Measurements from ENCODE around the gene PIK3R1. TPM values are rescaled to one million over a fixed set of nuclear protein-coding genes. Genes with fewer than 3 reads are reported as not detected.
"Not testable (repeated sequence)": the region's sequence is repeated elsewhere in the genome, so short reads cannot be mapped to it uniquely, and the experiment has no call there.

PIK3R1 gene
- total RNA-seq, 2 experiments from 2014 or later, result 61.1 to 65.0 TPM

DNA sequence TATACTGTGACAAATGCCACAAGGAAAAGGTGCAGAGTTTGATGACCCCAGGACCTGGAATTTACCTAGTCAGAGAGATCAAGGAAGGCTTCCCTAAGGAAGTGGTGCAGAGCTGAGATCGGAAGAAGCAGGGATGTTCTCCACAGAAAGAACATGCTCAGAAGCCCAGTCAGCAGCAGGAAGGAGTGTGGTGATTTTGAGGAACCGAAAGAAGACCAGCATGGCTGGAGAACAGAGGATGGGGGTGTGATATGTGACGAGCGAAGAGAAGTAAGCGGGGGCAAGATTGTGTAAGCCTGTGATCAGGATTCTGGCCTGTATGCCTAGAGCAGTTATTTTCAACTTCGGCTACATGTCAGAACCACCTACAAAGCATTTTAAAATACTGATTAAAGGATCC, 18.7 kb upstream of the PIK3R1 start:
- Mint-ChIP-seq H3K9me3 (ENCODE audit: insufficient read depth) (no peaks in the 10 kb centered on the region), H3K36me3 (ENCODE audit: low read depth) (no peaks in the 10 kb centered on the region), H3K27me3 (ENCODE audit: low read depth) (no peaks in the 10 kb centered on the region), H3K4me1 (ENCODE audit: low read depth) (no peaks in the 10 kb centered on the region), H3K4me3 (no peak overlapping the region), H3K27ac (no peak overlapping the region)
- DNase-seq (no peak), ATAC-seq (no peak)
- CTCF ChIA-PET, result no interaction called here
- POLR2A ChIA-PET, result no interaction called here

DNA sequence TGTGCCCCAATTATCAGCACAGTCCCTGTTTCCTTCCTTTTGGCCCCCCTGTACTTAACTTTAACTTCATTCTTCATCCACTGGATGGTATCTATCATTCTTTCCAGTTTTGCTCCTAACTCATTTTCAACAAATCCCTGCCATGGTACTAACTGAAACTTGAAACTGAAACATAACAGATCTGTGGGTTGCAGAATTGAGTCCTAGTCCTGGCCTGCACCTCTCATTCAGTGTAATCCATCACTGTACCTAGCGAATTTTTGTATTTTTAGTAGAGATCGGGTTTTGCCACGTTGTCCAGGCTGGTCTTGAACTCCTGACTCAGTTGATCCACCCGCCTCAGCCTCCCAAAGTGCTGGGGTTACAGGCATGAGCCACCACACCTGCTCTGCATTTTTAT, 15.3 kb upstream of the PIK3R1 start:
- Mint-ChIP-seq H3K27me3 (ENCODE audit: low read depth) (peaks cover 8% of the 10 kb centered on the region), H3K4me1 (ENCODE audit: low read depth) (no peaks in the 10 kb centered on the region), H3K9me3 (ENCODE audit: insufficient read depth) (no peaks in the 10 kb centered on the region), H3K27ac (no peak overlapping the region), H3K4me3 (no peak overlapping the region), H3K36me3 (ENCODE audit: low read depth) (no peaks in the 10 kb centered on the region)
- CTCF ChIA-PET, result no interaction called here
- DNase-seq (no peak), ATAC-seq (no peak)
- POLR2A ChIA-PET, result no interaction called here

DNA sequence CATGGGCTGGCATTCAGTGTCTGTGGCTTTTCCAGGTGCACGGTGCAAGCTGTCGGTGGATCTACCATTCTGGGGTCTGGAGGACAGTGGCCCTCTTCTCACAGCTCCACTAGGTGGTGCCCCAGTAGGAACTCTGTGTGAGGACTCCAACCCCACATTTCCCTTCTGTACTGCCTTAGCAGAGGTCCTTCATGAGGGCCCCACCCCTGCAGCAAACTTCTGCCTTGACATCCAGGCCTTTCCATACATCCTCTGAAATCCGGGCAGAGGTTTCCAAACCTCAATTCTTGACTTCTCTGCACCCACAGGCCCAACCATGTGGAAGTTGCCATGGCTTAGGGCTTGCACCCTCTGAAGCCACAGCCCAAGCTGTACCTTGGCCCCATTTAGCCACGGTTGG, 4.9 kb upstream of the PIK3R1 start:
- H3K4me3 Mint-ChIP-seq; H3K4me1 Mint-ChIP-seq (ENCODE audit: low read depth); POLR2A ChIA-PET; ATAC-seq; H3K27me3 Mint-ChIP-seq (ENCODE audit: low read depth); H3K27ac Mint-ChIP-seq; DNase-seq: not testable (repeated sequence)
- CTCF ChIA-PET, result interaction anchor here (0.6 kb wide), 1 partner anchor 826 kb away, joined by 3 read pairs; no protein-coding TSS in a partner anchor
- Mint-ChIP-seq H3K9me3 (ENCODE audit: insufficient read depth) (peaks cover 20% of the 10 kb centered on the region), H3K36me3 (ENCODE audit: low read depth) (peaks cover 16% of the 10 kb centered on the region)

DNA sequence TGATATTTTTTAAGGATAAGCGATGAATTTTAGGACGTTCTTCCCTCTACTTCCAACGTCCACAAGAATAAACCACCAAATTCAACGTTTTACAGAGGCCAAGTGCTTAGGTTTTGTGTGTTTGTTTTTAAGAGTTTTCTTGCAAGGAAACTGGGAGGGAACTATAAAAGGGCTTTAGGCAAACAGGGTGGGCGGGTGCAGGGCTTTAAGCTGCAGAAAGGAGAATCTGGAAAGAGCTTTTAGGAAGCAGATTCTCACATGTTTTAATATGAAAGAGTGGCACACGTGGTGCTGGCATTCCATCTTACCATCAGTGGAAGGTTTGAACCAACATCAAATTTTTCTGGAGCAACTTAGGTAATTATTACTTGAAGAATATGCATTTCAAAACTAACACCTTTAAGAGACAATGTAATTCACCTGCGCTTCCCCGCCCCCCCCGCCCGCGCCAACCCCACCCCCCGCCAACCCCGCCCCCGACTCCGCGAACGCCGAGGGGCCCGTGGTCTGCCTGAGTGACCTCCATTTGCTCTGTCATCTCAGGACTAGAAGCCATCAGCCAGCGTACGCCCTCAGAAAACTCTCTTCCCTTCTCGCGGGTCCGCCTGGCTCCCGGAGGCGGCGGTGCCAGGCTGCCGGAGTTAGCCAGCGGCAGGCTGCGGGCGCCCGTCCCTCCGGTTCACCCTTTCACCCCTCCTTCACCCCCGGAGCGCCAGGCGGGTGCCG, 911 bp upstream of the PIK3R1 start:
- DNase-seq (no peak), ATAC-seq (no peak)
- peaks cover 17% of the 10 kb centered on the region for H3K9me3 Mint-ChIP-seq (ENCODE audit: insufficient read depth)
- peak overlapping the region; percentile 89 for H3K4me3 Mint-ChIP-seq
- H3K27me3 Mint-ChIP-seq (ENCODE audit: low read depth), result no peaks in the 10 kb centered on the region
- peak overlapping the region; percentile 96 for H3K27ac Mint-ChIP-seq
- peaks cover 35% of the 10 kb centered on the region for H3K4me1 Mint-ChIP-seq (ENCODE audit: low read depth)
- POLR2A ChIA-PET, result interaction anchor here (0.6 to 3.8 kb wide), 16 partner anchors 12 to 1007 kb away, joined by 3 to 68 read pairs (median 7); no protein-coding TSS in a partner anchor
- peaks cover 30% of the 10 kb centered on the region for H3K36me3 Mint-ChIP-seq (ENCODE audit: low read depth)
- CTCF ChIA-PET, result interaction anchor here (1.0 to 5.3 kb wide), 8 partner anchors 10 to 968 kb away, joined by 3 to 47 read pairs (median 8); no protein-coding TSS in a partner anchor

DNA sequence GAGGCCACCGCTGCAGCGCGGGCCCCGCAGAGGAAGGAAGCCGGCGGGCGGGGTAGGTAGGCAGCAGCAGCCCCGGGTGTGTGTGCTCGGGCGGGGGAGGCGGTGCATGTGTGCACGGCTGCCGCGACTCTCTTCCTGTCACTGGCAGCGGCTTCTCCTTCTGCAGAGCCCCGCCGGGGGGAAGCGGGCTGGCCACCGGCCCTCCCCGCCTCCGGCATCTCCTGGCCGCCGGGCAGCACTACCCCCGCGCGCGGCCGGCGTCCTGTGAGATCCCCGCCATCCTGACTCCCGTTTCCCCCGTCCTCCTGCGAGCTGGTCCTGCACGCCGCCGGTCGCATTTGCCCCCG, 315 bp downstream of the PIK3R1 start:
- ChIA-PET CTCF (interaction anchor here (0.6 to 5.3 kb wide), 13 partner anchors 8 to 970 kb away, joined by 3 to 47 read pairs (median 8); no protein-coding TSS in a partner anchor), POLR2A (interaction anchor here (0.6 to 3.8 kb wide), 20 partner anchors 8 to 1008 kb away, joined by 3 to 68 read pairs (median 6); no protein-coding TSS in a partner anchor)
- peak; percentile 86 for DNase-seq

DNA sequence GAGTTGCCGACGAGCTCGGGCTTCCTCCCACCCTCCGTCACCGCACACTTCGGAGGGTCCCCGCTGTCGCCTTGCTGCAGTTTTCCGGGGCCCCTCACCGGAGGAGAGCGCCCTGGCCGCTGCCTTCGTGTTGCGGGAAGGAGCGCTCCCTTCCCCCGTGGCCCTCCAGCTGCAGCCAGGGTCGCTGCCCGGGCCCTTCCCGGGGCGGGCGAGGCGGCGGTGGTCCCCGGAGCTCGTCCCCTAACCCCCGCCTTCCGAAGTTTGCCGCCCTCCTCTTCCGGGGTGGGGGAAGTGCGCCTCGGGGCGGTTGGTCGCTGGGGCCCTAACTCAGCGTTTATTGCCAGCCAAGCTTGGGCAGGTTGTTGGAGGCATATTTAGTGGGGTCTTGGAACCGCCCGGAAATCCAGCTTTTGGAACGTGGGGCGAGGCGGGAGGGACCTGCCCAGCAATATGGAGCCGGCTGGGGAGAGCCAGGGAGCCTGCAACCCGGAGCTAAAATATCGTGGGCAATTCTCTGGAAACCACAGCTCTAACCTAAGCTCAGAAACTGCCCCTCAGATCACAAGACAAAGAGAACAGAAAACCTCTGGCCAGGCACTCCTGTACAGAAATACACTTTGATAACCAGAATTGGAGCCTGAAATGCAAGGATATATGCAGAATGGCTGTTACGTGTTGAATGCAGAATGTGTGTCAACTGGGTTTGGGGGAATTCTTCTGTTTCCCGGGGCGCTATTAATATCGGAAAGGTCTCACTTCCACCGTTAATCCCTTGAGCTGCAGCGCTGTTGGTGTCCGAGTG, 890 bp downstream of the PIK3R1 start:
- CTCF ChIA-PET, result interaction anchor here (0.6 to 5.3 kb wide), 17 partner anchors 8 to 970 kb away, joined by 3 to 47 read pairs (median 6); no protein-coding TSS in a partner anchor
- POLR2A ChIA-PET, result interaction anchor here (0.7 to 3.8 kb wide), 16 partner anchors 8 to 1009 kb away, joined by 3 to 68 read pairs (median 6); no protein-coding TSS in a partner anchor
- Mint-ChIP-seq H3K27me3 (ENCODE audit: low read depth) (no peaks in the 10 kb centered on the region), H3K9me3 (ENCODE audit: insufficient read depth) (peaks cover 9% of the 10 kb centered on the region), H3K4me1 (ENCODE audit: low read depth) (peaks cover 37% of the 10 kb centered on the region), H3K36me3 (ENCODE audit: low read depth) (peaks cover 32% of the 10 kb centered on the region), H3K4me3 (peak overlapping the region; percentile 89), H3K27ac (peak overlapping the region; percentile 87)
- peak; percentile 70 for DNase-seq
- peak; percentile 14 for ATAC-seq

More for the DNA sequence above, 315 bp downstream of the PIK3R1 start:
- H3K4me1 Mint-ChIP-seq (ENCODE audit: low read depth), result peaks cover 37% of the 10 kb centered on the region
- H3K9me3 Mint-ChIP-seq (ENCODE audit: insufficient read depth), result peaks cover 14% of the 10 kb centered on the region
- no peaks in the 10 kb centered on the region for H3K27me3 Mint-ChIP-seq (ENCODE audit: low read depth)
- peak overlapping the region; percentile 96 for H3K27ac Mint-ChIP-seq
- ATAC-seq, result peak; percentile 76
- H3K4me3 Mint-ChIP-seq, result peak overlapping the region; percentile 89
- peaks cover 34% of the 10 kb centered on the region for H3K36me3 Mint-ChIP-seq (ENCODE audit: low read depth)

DNA sequence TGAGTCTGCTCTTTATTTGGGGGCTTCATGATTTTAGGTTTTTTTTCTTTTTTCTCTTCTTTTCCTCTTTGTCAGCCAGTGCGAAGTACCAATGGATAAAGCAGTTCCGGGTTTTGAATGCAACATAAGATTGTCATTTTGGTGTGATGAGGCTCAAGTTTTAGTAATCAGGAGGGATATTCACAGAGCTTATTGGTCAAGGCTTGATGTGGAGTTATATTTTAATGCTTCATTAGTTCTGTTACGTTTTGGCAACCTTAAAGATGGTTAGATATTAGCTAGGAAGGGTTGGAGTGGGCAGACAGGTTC, 1.4 kb downstream of the PIK3R1 start:
- Mint-ChIP-seq H3K27me3 (ENCODE audit: low read depth) (no peaks in the 10 kb centered on the region), H3K36me3 (ENCODE audit: low read depth) (peaks cover 32% of the 10 kb centered on the region), H3K27ac (peak overlapping the region; percentile 87), H3K9me3 (ENCODE audit: insufficient read depth) (peaks cover 3% of the 10 kb centered on the region), H3K4me1 (ENCODE audit: low read depth) (peaks cover 39% of the 10 kb centered on the region), H3K4me3 (peak overlapping the region; percentile 89)
- ATAC-seq (no peak), DNase-seq (no peak)
- ChIA-PET POLR2A (interaction anchor here (1.0 to 3.8 kb wide), 8 partner anchors 11 to 495 kb away, joined by 3 to 68 read pairs (median 9); no protein-coding TSS in a partner anchor), CTCF (interaction anchor here (0.9 to 5.3 kb wide), 12 partner anchors 11 to 248 kb away, joined by 3 to 47 read pairs (median 6); no protein-coding TSS in a partner anchor)

DNA sequence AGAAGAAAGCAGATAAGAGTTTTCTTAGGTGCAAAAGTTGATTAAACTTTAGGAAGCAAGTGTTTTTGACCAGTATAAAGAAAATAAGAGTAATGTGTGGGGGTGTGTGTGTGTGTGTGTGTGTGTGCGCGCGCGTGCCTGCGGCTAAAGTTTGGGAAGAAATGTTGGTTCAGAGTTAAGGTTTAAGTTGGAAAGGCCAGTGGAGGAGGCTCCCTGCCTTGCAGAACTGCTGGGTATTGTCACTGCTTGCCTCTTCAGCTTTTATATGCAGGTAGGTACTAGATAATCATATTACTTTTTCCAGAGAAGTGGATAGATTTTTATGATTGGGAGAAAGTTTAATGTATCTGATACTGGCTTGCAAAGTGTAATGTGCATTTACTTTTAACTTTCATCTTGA, 2.0 kb downstream of the PIK3R1 start:
- Mint-ChIP-seq H3K4me3 (peak overlapping the region; percentile 89), H3K9me3 (ENCODE audit: insufficient read depth) (no peaks in the 10 kb centered on the region), H3K4me1 (ENCODE audit: low read depth) (peaks cover 44% of the 10 kb centered on the region), H3K27me3 (ENCODE audit: low read depth) (no peaks in the 10 kb centered on the region), H3K27ac (no peak overlapping the region), H3K36me3 (ENCODE audit: low read depth) (peaks cover 37% of the 10 kb centered on the region)
- DNase-seq (no peak), ATAC-seq (no peak)
- CTCF ChIA-PET, result interaction anchor here (0.9 to 5.3 kb wide), 10 partner anchors 10 to 248 kb away, joined by 3 to 47 read pairs (median 6); no protein-coding TSS in a partner anchor
- POLR2A ChIA-PET, result interaction anchor here (2.6 to 3.8 kb wide), 2 partner anchors 23 to 71 kb away, joined by 10 to 68 read pairs; no protein-coding TSS in a partner anchor

DNA sequence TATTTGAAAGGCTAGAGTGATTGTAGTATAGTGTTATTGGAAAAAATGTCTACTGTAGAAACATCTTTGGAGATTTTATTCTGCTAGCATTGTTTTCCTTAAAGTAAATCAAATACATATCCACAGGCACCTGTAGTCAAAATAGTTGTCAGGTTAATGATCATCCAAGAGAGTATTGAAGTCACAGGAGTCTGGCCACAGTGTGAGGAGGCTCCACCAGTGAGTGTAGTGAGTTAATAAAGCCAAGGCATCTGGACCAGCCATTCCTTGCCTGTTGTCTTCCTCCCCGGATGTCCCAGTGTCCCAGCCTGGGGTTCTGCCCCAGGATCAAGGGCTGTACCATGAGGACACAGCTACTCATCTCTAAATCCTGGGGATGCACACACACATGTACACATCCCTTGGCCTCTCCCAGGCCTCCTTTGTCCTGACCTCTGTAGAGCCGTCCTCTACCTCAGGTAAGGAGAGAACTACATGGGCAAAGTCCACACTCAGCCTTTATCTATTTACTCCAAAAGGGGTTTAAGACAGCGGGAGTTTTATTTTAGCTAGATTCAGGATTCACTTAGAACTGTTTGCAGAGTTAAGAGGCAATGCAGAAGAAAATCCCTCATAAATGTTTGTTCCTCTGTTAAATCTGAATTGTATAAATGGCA, 3.7 kb downstream of the PIK3R1 start:
- Mint-ChIP-seq H3K4me3 (no peak overlapping the region), H3K36me3 (ENCODE audit: low read depth) (peaks cover 38% of the 10 kb centered on the region), H3K27ac (no peak overlapping the region), H3K4me1 (ENCODE audit: low read depth) (peaks cover 49% of the 10 kb centered on the region), H3K9me3 (ENCODE audit: insufficient read depth) (no peaks in the 10 kb centered on the region), H3K27me3 (ENCODE audit: low read depth) (no peaks in the 10 kb centered on the region)
- ATAC-seq (no peak), DNase-seq (no peak)
- CTCF ChIA-PET, result interaction anchor here (1.1 to 2.4 kb wide), 6 partner anchors 11 to 973 kb away, joined by 3 to 8 read pairs (median 4); no protein-coding TSS in a partner anchor
- POLR2A ChIA-PET, result no interaction called here

DNA sequence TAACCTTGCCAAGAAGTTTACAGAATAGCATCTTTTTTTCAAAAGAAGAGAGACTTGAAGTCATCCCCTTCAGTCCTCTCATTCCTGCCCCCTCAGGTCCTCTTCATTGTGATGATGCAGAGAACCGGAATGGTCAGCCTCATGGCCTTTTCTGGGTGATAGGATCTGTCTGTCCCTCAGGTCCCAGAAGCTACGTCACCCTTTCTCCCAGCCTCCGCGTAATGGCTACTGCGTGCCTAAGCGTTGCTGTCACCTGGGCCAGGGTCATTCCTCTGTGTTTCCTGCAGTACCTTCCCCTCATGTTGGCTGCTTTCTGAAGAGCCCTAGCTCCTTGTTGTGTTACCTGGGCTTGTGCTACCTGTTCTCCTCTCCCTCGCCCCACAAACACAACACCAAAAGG, 4.7 kb downstream of the PIK3R1 start:
- POLR2A ChIA-PET, result no interaction called here
- DNase-seq, result no peak
- Mint-ChIP-seq H3K4me1 (ENCODE audit: low read depth) (peaks cover 55% of the 10 kb centered on the region), H3K36me3 (ENCODE audit: low read depth) (peaks cover 40% of the 10 kb centered on the region), H3K27ac (no peak overlapping the region), H3K4me3 (no peak overlapping the region), H3K9me3 (ENCODE audit: insufficient read depth) (no peaks in the 10 kb centered on the region), H3K27me3 (ENCODE audit: low read depth) (no peaks in the 10 kb centered on the region)
- ATAC-seq, result no peak
- CTCF ChIA-PET, result interaction anchor here (1.1 to 2.4 kb wide), 5 partner anchors 10 to 974 kb away, joined by 3 to 8 read pairs (median 5); no protein-coding TSS in a partner anchor

DNA sequence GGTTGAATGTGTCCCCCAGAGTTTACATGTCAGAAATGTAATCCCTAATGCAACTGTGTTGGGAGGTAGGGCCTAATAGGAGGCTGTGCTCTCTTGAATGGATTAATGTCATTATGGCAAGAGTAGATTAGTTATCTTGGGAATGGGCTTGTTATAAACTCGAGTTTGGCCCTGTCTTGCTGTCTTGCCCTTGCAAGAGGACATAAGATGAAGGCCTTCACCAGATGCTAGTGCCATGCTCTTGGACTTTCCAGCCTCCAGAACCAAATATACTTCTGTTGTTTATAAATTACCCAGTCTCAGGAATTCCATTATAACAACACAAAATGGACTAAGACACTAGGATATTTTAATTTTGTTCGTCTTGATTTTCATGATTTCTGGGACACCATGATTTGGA, 5.4 kb downstream of the PIK3R1 start:
- H3K4me1 Mint-ChIP-seq (ENCODE audit: low read depth), result peaks cover 62% of the 10 kb centered on the region
- ChIA-PET CTCF (interaction anchor here (1.8 to 2.4 kb wide), 2 partner anchors 32 to 975 kb away, joined by 7 to 8 read pairs; no protein-coding TSS in a partner anchor), POLR2A (no interaction called here)
- DNase-seq (no peak), ATAC-seq (no peak)
- peaks cover 46% of the 10 kb centered on the region for H3K36me3 Mint-ChIP-seq (ENCODE audit: low read depth)
- no peak overlapping the region for H3K27ac Mint-ChIP-seq
- H3K27me3 Mint-ChIP-seq (ENCODE audit: low read depth), result no peaks in the 10 kb centered on the region
- H3K4me3 Mint-ChIP-seq, result no peak overlapping the region
- H3K9me3 Mint-ChIP-seq (ENCODE audit: insufficient read depth), result no peaks in the 10 kb centered on the region

Data from activated CD8-positive, alpha-beta T cell treated with anti-CD3 and anti-CD28 coated beads, Interleukin-2, amount 10 ng/mL, durations not matched to agents 7 days and 5 days (primary cell).